ENCODE measurements around the gene NPBWR2.

Gene NPBWR2, protein sequence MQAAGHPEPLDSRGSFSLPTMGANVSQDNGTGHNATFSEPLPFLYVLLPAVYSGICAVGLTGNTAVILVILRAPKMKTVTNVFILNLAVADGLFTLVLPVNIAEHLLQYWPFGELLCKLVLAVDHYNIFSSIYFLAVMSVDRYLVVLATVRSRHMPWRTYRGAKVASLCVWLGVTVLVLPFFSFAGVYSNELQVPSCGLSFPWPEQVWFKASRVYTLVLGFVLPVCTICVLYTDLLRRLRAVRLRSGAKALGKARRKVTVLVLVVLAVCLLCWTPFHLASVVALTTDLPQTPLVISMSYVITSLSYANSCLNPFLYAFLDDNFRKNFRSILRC

DNA sequence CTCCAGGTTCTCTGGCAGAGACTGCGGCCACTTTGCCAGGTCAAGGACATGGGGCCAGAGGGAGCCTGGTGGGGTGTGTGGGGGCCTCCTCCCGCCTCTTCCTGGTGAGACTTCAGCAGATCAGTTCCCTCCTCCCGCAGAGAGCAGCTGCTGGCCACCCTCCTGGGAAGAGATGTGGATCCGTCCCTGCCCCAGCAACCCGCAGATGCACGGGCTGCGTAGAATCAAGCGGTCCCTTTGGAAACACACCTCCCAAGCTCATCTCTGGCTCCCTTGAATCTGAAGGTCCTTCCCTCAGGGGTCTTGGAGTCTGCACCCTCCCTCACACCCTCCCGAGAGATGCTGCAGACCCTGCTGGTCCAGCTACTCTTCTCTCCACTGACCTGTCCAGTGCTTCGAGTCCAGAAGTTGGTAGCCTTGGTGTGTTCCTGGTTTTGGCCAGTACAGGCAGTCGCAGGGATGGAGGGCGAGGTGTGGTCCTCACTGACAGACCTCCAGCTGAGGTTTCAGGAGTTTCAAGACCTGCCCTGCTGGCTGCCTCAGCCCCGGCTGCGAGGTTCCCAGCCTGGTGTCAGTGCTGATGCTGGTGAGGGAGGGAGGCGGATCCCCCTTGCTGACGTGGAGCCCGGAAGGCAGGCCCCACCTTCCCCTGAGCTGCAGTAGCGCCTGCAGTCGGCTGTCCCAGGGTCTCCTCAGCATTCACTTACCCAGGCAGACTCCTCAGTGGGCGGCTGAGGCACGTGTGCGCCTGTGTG is at the start of gene NPBWR2:
NPBWR2 (minus strand) TSS at position 585 of the 755 bp plus-strand sequence. CDS start 734 bp downstream, outside the sequence.
- no peak for DNase-seq (ENCODE audit: low read depth)

DNA sequence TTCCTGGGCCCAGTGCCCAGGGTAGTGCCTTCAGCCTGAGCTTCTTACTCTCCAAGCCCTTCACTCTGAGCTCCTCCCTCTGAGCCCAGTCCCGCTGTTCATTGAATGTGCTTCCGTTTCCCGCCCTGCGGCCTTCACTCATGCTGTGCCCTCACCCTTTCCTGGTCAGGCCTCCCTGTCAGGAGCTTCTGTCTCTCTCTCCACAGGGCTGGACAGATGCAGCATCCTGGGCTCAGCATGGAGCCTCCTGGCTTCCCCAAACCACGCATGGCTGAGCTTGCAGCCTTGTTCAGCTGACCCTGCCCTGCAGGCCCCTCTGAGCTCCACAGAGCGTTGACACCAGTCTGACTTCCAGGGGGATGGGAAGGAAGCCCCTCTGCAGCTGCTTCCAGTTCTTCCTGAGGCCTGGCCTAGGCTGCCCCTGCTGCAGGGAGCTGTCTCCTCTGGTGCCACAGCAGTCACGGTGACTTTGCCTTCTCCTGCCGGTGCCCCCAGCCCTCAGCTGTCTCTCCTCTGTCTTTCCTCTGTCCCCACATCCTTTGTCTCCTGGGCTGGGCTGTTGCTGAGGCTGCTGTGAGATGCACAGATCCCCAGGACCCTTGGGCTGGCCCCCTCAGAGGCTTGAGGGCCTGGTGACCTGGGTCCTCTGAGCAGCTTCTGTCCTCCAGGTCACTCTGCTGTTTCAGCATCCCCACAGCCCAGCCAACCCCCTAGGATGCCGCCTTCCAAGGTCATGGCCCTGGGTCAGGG is 48.9 kb upstream of the NPBWR2 start:
- no peak for DNase-seq (ENCODE audit: low read depth)

DNA sequence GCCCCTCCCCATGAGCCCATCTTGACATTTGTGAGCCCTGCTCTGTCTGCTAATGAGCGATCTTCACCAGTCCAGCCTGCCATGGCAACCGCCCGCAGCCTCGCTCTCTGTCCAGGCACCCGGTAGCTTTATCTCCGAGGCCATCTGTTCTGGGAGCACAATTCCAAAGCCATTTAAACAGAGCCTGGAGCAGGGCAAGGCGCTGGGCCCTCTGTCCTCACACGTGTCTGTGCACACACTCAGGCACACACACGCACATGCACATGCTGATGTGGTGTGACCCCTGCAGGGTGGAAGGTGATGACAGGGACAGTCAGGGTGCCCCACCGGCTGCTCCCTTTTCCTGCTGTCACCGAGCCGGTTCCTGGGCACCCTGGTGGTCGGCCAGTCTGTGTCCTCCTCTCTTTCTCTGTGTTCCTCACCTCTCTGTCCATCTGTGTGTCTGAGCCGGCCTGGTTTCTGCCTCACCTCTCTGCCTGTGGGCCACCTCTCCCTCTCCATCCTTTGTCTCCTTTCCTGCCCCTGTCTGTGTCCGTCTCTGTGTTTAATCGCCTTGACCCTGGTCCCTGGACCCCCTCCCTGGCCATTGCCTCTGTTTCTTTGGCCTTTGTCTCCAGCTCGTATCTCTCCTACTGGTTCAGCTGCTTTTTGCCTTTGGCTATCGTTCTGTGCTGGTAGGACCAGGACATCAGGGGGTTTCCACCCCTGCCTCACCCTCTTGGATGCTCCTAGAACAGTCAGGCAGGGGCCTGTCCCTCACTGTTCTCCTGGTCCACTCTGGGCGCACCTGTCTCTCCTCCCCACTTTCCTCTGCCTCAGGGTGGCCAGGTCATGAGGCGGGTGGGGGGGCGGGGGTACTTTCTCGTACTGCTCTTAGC is 48.1 kb upstream of the NPBWR2 start:
- no peak for DNase-seq (ENCODE audit: low read depth)

DNA sequence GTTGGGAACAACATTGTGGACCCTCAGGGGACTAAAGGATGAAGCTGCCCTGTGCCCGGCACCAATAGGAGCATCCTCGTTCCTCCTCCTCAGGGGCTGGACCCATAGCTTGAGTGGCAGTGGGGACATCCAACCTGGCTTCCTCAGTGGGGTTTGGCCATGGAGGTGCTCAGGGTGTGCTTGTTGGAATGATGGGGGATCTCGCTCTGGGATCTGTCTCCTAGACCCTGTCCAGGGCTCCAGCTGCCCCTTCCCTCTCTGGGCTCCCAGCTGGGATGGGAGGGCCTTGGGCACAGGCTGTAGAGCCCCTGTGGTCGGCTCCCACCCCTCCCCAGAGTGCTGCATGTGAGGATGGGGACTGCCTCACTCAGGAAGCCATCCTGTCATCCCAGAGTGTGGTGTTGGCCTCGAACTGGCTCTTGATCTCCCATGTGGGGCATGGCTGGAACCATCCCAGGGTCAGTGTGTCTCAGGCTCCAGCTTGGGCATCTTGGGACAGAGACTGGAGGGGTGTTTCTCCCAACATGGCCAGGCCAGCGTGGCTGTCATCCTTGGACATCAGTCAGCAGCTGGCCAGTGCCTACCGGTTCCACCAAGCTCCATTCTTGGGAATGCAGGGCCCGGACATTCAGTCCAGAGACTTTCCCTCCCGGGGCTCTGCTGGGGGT is 47.4 kb upstream of the NPBWR2 start:
- no peak for DNase-seq (ENCODE audit: low read depth)

DNA sequence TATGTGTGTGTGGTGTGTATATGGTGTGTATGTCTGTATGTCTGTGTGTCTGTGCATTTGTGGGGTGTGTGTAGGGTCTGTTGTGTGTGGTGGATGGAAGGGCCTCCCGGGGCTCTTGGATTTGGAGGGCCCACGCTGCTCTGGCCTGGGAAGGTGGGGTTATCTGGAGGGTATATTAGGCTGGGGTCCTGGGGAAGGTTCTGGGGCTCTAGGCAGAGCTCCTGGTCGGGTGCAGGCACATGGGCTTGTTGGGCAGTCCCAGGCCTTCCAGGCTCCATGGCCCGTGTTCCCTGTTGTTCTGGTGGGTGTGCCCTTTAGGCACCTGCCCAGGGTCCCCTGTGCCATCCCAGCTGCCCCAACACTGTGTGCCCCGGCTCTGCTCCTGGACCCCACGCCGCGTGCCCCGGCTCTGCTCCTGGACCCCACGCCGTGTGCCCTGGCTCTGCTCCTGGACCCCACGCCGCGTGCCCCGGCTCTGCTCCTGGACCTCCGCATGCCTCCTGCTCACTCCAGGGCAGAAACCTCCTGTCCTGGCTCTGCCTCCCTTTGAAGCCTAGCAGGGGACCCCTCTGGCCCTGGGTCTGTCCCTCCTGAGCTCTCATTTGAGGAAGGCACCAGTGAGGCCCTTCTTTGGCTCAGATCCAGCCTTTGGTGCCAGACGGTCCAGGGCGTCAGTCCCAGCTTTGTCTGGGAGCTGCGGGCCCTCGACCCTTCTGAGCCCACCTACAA is 46.7 kb upstream of the NPBWR2 start:
- DNase-seq (ENCODE audit: low read depth): no peak

DNA sequence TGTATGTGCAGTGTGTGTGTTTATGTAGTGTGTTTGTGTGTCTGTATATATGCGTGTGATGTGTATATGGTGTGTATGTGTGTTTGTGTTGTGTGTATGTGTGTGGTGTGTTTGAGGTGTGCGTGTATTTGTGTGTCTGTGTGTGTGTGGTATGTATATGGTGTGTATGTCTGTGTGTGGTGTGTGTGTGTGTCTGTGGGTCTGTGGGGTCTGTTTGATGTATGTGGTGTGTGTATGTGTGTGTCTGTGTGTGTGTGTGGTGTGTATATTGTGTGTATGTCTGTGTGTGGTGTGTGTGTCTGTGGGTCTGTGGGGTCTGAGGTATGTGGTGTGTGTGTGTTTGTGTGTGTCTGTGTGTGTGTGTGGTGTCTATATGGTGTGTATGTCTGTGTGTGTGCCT is 46.0 kb upstream of the NPBWR2 start:
- DNase-seq (ENCODE audit: low read depth): no peak

DNA sequence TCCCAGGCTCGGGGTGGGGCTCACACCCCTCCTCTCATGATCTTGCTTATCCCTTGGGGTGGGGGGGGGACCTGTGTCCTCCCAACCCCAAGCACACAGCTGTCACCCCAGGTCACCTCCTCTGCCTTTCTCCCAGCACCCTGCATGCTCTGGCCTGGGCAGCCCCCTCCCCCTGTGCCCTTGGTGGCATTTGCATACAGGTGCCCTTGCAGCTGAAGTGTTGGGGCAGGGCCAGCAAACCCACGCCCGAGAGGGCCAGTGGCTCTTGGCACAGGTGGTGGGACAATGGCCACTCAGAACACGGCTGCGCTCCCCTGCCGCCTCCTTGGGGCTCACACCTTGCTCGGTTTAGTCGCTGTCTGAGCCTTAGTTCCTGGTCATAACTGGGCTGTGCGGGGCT is 45.5 kb upstream of the NPBWR2 start:
- DNase-seq (ENCODE audit: low read depth): no peak

DNA sequence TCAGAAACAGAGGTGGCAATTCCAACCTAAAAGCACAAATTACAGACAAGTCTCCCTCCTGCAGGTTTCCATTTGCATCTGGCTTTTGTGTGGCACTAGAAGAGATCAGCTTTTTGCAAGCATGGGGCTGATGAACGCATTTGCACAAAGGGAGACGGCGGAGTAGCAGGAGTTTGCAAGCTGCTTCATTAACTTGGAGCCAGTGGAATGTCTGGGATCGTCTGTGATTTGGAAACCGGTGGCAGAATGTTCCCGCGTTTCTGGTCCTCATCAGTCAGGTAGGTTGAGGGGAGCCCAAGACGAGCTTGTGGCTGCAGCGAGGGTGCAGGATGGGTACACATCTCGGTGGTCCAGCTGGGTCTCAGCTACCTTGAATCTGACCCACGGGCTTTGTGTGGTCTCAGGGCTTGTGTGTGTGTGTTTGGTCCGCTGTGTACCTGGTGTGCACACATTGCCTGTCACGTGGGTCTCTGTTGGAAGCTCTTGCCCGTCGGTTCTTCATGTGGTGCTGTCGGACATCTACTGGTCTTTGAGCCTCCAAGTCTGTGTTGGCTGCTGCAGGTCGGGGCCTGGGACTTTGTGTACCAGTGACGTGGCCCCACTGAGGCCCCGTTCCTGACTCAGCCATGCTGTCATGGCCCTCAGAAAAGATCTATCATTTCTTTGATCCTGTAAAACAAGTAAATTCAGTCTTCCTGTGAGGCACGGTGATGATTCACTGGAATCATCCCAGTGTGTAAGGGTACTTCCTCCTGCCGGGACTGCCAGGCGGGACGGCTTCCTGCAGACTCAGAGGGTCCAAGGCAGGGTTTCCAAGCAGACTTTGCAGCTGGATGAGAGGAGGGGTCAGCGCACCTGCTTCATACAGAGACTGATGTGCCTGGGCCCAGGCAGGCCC is 44.5 kb upstream of the NPBWR2 start:
- DNase-seq (ENCODE audit: low read depth): no peak

DNA sequence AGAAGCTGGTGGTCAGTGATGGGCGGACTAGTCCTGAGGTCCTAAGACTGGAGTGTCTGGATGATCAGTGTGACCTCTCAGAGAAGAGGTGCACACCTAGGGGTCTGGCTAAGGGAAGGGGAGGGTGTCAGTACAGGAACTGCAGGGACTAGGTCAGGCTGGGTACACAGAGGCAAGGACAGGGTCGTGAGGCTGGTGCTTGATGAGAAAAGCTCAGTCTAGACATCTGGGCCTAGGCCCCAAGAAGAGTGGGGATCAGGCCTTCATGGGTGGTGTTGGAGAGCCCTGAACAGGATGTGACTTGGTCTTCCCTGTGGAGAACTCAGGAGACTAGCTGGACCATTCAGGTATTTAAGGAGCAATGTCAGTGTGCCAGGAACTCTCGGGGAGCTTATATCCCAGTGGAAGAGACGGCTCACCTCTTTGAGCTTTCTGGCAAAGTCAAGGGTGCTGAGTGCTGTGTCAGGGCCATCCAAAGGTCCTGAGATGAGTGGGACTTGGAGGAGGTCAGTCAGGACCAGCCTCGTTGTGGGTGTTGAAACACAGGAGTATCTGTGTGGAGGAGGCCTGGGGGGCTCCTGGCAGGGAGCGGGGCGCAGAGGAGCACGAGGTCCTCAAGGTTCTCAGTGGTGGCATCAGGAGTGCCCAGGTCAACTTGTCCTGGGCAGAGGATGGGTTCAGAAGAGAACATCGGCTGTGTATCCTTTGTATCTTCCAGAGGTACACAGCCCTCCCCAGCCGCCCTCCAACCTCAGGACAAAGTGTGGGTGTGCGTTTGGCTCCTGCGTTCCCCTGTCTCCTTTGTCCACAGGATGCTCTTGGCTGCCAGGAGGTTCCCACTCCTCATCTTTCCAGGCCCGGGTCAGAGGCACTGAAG is 43.6 kb upstream of the NPBWR2 start:
- no peak for DNase-seq (ENCODE audit: low read depth)

DNA sequence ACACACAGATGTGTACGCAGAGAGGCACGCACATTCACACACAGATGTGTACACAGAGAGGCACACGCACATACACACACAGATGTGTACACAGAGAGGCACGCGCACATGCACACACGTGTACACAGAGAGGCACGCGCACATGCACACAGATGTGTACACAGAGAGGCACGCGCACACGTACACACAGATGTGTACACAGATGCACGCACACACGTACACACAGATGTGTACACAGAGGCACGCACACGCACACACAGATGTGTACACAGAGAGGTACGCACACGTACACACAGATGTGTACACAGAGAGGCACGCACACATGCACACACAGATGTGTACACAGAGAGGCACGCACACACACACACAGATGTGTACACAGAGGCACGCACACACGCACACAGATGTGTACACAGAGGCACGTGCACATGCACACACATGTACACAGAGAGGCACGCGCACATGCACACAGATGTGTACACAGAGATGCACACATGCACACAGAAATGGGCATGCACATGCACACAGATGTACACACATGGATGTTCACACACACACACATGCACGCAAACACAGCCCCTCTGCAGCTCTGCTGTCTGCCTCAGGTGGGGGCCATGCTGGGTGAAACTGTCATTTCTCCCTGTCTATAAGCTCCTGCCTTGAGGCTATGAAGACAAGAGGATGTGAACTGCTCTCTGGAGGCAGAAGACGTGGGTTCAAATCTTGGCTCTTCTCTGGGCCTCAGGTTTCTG is 42.6 kb upstream of the NPBWR2 start:
- DNase-seq (ENCODE audit: low read depth): no peak

DNA sequence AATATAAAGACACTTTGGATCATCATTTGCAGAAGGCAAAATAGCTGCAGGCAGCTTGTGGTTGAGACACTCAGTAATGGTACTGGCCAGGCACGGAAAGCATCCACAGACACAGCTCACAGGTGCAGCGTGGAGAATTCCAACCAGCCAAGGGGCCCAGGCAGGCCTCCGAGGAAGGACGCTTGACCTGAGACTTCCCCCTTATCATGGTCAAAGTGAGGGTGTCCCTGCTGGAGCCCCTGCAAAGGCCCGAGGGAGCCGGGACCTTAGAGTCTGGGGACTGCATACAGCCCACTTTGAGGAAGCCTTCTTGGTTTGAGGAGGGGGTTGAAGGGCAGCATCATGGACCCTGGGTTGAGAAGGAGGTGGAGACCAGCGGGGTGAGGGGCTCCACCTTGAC is 41.8 kb upstream of the NPBWR2 start:
- no peak for DNase-seq (ENCODE audit: low read depth)

DNA sequence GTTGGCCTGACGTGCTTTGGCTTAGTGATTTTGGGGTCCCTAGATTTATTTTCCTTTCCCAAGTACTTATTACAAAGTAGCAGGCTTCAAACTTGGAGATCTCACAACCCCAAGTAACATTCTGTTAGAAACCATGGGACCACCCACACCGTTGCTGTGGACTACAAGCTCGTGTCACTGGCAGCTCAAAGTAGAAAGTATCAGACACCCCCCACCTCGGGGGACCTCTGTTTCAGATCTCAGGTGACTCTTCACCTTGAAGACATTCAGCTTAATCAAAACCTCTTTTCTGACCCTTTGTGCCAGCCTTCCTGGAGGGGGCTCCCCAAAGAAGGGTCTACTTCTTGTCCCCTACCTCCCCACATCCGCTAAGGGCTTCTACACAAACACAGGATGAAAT is 41.2 kb upstream of the NPBWR2 start:
- no peak for DNase-seq (ENCODE audit: low read depth)

DNA sequence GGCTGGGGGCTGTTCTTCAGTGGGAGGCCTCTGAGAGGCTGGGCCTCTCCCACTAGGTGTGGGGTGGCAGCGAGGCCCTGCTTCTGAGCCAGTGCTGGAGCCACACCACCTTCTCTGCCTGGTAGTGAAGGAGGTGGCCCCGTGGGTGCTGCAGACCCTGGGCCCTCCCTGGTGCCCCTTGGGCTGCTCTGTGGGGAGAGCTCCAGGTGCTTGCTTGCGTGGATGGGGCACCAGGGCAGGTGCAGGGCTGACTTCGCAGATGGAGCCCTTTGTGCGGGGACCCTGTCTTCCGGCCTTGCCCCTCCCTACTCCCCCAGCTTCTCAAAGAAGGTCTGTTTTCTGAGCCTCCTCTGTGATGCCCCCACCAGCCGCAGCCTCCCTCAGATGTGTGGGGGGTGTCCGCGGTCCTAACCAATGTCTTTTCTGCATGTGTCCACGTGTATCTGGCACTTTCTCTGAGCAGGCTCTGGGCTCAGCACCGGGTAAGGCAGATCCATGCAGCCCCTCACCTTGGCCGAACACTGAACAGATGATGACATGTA is 39.6 kb upstream of the NPBWR2 start:
- DNase-seq (ENCODE audit: low read depth): no peak

DNA sequence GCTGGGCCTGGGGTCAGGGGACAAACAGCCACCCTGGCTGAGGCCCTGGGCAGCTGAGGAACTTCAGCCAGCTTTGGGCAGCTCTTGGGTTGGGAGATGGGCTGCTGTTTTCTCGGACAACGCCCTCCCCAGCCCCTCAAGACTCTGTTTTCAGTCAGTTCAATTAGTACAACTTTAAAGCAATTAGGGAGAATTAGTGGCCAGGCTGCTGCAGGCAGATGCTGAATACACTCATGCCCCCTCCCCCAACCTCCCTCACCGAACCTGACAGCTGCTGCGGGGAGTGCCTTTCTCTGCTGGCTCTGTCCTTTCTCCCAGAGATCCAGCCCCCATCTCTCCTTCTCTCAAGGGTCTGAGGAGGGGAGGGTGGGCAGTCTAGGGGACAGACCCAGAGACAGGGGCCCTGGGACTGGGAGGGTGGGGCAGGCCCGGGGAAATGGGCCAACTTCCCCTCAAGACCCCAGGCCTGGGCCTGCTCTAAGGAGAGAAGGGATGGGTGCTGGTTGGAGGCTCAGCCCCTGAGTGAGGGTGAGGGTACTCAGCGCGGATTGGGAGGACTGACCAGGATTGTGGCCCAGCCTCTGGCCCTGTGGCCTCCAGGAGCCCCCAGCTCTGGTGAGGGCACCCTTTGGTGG is 39.1 kb upstream of the NPBWR2 start:
- no peak for DNase-seq (ENCODE audit: low read depth)

DNA sequence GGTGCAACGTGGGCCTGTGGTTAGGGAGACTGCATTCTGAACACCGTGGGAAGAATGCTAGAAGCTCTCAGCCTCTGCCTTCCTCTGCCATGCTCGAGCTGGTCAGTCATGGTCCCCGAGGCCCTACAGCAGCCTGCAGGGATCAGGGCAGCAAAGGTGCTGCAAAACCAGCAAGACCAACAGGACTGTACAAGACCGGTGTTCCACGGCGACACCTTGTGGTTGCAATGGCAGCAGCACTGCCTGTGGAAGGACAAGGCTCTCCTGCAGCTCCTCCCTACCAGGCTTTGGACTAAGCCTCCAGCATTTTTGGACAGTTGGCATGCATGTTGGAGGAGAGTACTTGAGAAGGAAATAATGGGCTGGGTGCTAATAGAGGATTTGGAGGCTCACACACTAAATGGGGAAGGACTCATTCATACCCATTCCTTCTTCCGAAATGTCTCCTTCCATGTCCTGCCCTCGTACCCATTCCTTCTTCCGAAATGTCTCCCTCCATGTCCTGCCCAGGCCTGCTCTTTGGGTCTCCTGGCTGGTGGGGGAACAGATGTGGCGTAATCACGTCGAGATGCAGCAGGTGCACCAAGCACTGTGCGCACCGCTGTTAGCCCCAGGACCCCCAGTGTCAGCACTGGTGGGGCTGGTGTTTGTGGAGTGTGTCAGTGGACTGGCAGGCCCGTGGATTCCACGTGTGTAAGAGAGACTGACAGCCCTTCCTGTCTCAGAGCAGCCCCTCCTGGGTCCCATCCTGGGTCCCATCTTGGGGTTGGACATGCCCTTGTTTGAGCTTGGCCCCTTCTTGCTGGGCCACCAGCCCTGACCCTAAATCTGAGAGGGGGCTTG is 38.3 kb upstream of the NPBWR2 start:
- no peak for DNase-seq (ENCODE audit: low read depth)
